Psoas muscle (tissue), 8 donors: ENCODE data around the gene B4GAT1. TPM values are rescaled to one million over a fixed set of nuclear protein-coding genes. Genes with fewer than 3 reads are reported as not detected.

Experiments used
- ATAC-seq, 4 donors: fragments of 200-7000 bp; cut with Tn5 transposase; one replicate each; pipeline ENCODE4 v1.9.1; 2020; ENCODE audit warnings: moderate library complexity in 3 of 4, mild to moderate bottlenecking in 2 of 4
- DNase-seq, 2 donors: peaks; one replicate each; pipeline ENCODE4 v3.0.0-alpha.2; 2020
- H3K27ac ChIP-seq: fragments of 200-600 bp; one replicate; pipeline ENCODE4 v1.8.0; 2022
- H3K27me3 ChIP-seq, 3 donors: fragments of 200-600 bp in 1 of 3; one replicate each; pipeline versions ENCODE4 v1.6.1 to v1.8.0; 2013 to 2022; ENCODE audit warnings: low read length in 2 of 3, mild to moderate bottlenecking in 2 of 3, moderate library complexity in 1 of 3; ENCODE audit not compliant: insufficient read depth in 3 of 3
- H3K36me3 ChIP-seq, 2 donors: fragments of 200-600 bp in 1 of 2; one replicate each; pipeline versions ENCODE4 v1.6.1 to v1.8.0; 2013 to 2022; ENCODE audit warnings: low read depth in 1 of 2, mild to moderate bottlenecking in 1 of 2, moderate library complexity in 1 of 2; ENCODE audit not compliant: insufficient read depth in 1 of 2
- H3K4me1 ChIP-seq: fragments of 200-600 bp; one replicate; pipeline ENCODE4 v1.8.0; 2022
- H3K4me3 ChIP-seq: fragments of 200-600 bp; one replicate; pipeline ENCODE4 v1.8.0; 2022; ENCODE audit warnings: mild to moderate bottlenecking
- H3K9me3 ChIP-seq: fragments of 200-600 bp; one replicate; pipeline ENCODE4 v1.8.0; 2022
- CTCF ChIP-seq: fragments of 200-600 bp; IDR thresholded peaks from one replicate; pipeline ENCODE4 v1.8.0; 2022; ENCODE audit warnings: antibody characterized with exemption
- WGBS, 3 donors: extraction: QIAGEN DNeasy Blood & Tissue Kit; methylation state at CpG; one replicate each; pipeline versions ENCODE4 v1.1.6 to v1.1.7; 2013; 5-methylcytosine and 5-hydroxymethylcytosine counted together
- intact Hi-C, 2 donors: fragments of 100-400 bp; cut with DNase I; formaldehyde crosslinking; loops; one replicate each; pipeline versions ENCODE4 v1.11.0 to v1.14.2; 2022
- polyA plus RNA-seq, 3 donors: library from polyadenylated mRNA; stranded (reverse); fragments of 200-250 nt; gene quantifications; one replicate each; pipeline ENCODE4 v1.2.3, GENCODE V29; 2013
- total RNA-seq, 4 donors: library from RNA; stranded (reverse); fragmentation: NEBNext Ultra II Directional in 2 of 4; extraction: Animal tissue kit (Norgen Biotek cat#: 25700) in 2 of 4; gene quantifications; one replicate each; pipeline versions ENCODE4 v1.2.1 to v1.2.4, GENCODE V29; 2021 to 2023
- donor health status: healthy with polysubstance abuse.
- donor health status: DM: no; HTN: no; CAD: no; lungs with moderate emphysema.
- donor health status: Bipolar disorder and iron deficiency.
- donor health status: healthy.
- donor health status: DM: yes; HTN: yes; CAD: no.
- donor health status: DM: no; HTN: no; CAD: no.
- donor health status: DM: no; HTN: no; CAD: no.
- donor health status: DM: yes; HTN: yes; CAD: no.

Gene B4GAT1
- total and polyA plus RNA-seq, 7 donors: 12.6 to 50.3 (median 19.4) TPM

DNA sequence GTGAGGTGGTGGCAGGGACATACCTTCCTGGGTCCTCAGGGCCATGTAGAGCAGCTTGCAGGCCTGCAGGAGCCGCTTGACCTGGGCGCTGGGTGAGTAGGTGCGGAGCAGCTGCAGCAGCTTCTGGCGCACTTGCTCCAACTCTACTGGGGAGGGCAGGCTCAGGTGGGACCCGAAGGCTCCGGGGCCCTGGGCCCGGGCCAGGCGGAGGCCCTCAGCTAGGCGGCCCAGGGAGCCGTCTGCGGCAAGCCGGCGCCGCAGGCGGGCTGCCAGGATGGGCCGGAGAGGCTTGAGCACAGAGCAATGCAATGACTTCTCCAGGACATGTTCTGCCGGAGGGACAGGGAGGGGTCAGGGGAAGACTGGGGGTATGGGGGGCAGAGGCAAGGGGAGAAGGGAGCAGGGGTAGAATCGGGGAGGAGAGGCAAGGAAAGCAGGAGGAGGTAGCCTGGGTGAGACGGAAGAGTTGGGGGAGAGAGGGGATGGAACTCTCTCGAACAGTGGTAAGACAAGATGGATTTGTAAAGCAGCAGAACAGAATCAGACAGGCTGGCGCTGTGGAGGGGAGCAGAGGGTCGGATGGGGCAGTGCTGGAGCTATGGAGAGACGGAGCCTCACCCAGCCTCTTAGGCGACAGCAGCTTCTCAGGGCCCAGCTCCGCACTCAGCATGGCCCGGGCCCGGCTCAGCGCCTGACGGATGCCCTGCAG is 13.4 kb downstream of the B4GAT1 start:
- H3K27ac ChIP-seq: no peak overlapping the region
- no peaks in the 10 kb centered on the region for H3K27me3 ChIP-seq
- H3K4me3 ChIP-seq: no peak overlapping the region
- WGBS, 3 donors: 86 to 88% (median 88%) methylated on average over 29 of the region's 29 CpGs
- TF ChIP-seq CTCF: no peak
- no peak for ATAC-seq
- intact Hi-C loops: no loop called here
- peaks cover 0 to 39% of the 10 kb centered on the region in 2 donors for H3K36me3 ChIP-seq
- H3K9me3 ChIP-seq: no peaks in the 10 kb centered on the region
- peak in 1 of 2 donors; percentile 36 for DNase-seq
- H3K4me1 ChIP-seq: peaks cover 31% of the 10 kb centered on the region

DNA sequence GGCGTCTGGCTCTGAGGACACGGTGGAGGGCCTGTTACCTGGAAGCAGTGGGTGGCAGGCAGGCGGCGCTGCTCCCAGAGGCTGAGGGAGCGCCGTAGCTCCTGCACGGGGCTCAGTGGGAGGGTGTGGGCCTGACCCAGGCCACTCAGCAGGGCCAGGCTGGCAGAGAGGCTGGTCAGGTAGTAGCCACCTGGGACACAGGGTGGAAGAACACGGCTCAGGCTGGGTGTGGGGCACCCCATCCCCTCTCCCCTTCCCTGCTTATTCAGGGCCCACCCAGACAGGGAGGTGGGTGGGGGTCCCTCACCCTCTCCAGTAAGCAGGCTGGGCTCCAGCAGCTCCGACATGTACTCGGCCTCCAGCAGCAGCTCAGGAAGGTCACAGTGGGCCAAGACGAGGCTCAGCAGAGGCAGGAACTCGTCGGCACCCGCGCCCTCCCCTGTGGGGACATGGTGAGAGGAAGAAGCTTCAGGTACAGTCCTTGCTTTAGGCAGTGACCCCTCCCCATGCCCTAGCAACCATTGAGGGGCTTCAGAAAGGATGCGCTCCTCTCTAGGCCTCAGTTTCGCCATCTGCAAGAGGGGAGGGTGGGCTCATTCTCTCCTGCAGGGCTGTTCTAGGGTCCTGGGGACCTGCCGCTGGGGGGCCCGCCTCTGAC is 14.1 kb downstream of the B4GAT1 start:
- DNase-seq (peak in 1 of 2 donors; percentile 49), ATAC-seq (no peak)
- no peak overlapping the region for H3K4me3 ChIP-seq
- intact Hi-C loops: no loop called here
- TF ChIP-seq CTCF: no peak
- H3K9me3 ChIP-seq: no peaks in the 10 kb centered on the region
- H3K36me3 ChIP-seq: peaks cover 0 to 32% of the 10 kb centered on the region in 2 donors
- no peak overlapping the region for H3K27ac ChIP-seq
- 88 to 96% (median 91%) methylated on average over 19 of the region's 19 CpGs for WGBS, 3 donors
- H3K27me3 ChIP-seq: no peaks in the 10 kb centered on the region
- peaks cover 36% of the 10 kb centered on the region for H3K4me1 ChIP-seq

DNA sequence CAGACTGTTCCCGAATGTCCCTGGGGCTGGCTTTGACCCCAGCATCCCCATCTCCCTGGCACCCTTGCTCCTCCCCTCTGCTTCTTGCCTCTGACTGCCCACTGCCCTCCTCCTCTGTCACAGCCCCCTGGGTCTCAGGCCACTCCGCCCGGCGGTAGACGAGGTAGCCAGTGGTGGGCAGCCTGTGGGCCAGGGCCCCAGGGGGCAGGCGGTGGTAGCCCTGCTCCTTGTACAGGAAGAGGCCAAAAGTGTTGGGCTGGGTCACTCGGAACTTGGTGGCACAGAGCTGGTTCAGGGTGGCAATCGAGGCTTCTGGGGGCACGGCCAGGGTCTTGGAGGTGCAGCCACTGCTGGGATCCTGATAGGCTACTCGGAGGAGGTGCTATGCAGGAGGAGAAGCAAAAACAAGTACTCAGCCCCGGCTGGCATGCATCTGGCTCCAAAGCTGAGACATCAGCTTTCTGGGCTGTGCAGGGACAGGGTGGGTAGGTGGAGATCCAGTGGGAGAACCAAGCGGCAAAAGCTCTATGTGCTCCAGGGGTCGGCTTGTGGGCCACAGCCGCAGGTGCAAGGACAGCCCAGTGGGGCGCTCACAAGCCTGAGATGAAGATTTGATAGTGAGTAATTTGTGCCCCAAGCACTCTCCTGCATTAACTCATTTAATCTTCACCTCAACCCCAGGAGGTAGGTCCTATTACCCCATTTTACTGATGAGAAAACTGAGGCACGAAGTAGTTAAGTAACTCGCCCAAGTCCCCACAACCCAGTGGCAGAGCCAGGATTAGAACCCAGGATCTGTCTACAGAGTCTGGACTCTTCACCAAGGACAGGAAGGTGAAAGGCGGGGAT is 14.8 kb downstream of the B4GAT1 start:
- Histone ChIP-seq H3K9me3 (no peaks in the 10 kb centered on the region), H3K27ac (no peak overlapping the region), H3K4me3 (no peak overlapping the region), H3K27me3 (no peaks in the 10 kb centered on the region), H3K36me3 (peaks cover 0 to 25% of the 10 kb centered on the region in 2 donors), H3K4me1 (peaks cover 36% of the 10 kb centered on the region)
- 85 to 90% (median 85%) methylated on average over 18 of the region's 18 CpGs for WGBS, 3 donors
- peak in 1 of 2 donors; percentile 34 for DNase-seq
- intact Hi-C loops: no loop called here
- ATAC-seq: no peak
- no peak for TF ChIP-seq CTCF

GRCh38 chr11:66331542-66332370 is 15.7 kb downstream of the B4GAT1 start:
- intact Hi-C loops: no loop called here
- TF ChIP-seq CTCF: no peak
- Histone ChIP-seq H3K27me3 (no peaks in the 10 kb centered on the region), H3K27ac (no peak overlapping the region), H3K9me3 (no peaks in the 10 kb centered on the region), H3K4me3 (no peak overlapping the region), H3K4me1 (peaks cover 28% of the 10 kb centered on the region), H3K36me3 (peaks cover 0 to 21% of the 10 kb centered on the region in 2 donors)
- 89 to 95% (median 92%) methylated on average over 10 to 12 of the region's 12 CpGs for WGBS, 3 donors
- DNase-seq (peak in 1 of 2 donors; percentile 46), ATAC-seq (no peak)
